Upper lobe of left lung (tissue), 6 donors: ENCODE results near the gene CBFA2T3. TPM values are rescaled to one million over a fixed set of nuclear protein-coding genes. Genes with fewer than 3 reads are reported as not detected.
A peak's percentile ranks its signal among the peaks of the same experiment; 100 is the strongest.

Source experiments
- ATAC-seq, 2 donors: fragments of 200-7000 bp; cut with Tn5 transposase; one replicate each; pipeline ENCODE4 v1.9.1; 2022; ENCODE audit warnings: mild to moderate bottlenecking in 2 of 2, moderate library complexity in 2 of 2; ENCODE audit not compliant: low FRiP score in 2 of 2
- DNase-seq, 2 donors: peaks; one replicate each; pipeline ENCODE4 v3.0.0-alpha.2; 2019 to 2020
- H3K27ac ChIP-seq, 4 donors: fragments of 200-600 bp; sonication (generic); one replicate each; pipeline ENCODE4 v1.5.1; 2016 to 2019
- H3K27me3 ChIP-seq, 4 donors: fragments of 200-600 bp; sonication (generic); one replicate each; pipeline ENCODE4 v1.5.1; 2017 to 2019
- H3K36me3 ChIP-seq, 4 donors: fragments of 200-600 bp; sonication (generic); one replicate each; pipeline ENCODE4 v1.5.1; 2016 to 2019
- H3K4me1 ChIP-seq, 4 donors: fragments of 200-600 bp; sonication (generic); one replicate each; pipeline ENCODE4 v1.5.1; 2018 to 2019
- H3K4me3 ChIP-seq, 4 donors: fragments of 200-600 bp; sonication (generic); one replicate each; pipeline ENCODE4 v1.5.1; 2017 to 2019; ENCODE audit warnings: mild to moderate bottlenecking in 2 of 4, moderate library complexity in 1 of 4
- H3K9me3 ChIP-seq, 4 donors: fragments of 200-600 bp; sonication (generic); one replicate each; pipeline ENCODE4 v1.5.1; 2018 to 2019
- EP300 ChIP-seq, 4 donors: sonication (generic); formaldehyde crosslinking; IDR thresholded peaks; one replicate each; pipeline ENCODE4 v1.5.1; 2017; ENCODE audit warnings: antibody characterized with exemption in 4 of 4, control low read depth in 2 of 4
- POLR2A ChIP-seq, 4 donors: fragments of 450-650 bp; IDR thresholded peaks; one replicate each; pipeline ENCODE4 v1.5.1; 2016 to 2017; ENCODE audit warnings: antibody characterized with exemption in 4 of 4, mild to moderate bottlenecking in 2 of 4
- POLR2AphosphoS5 ChIP-seq, 2 donors: sonication (generic); formaldehyde crosslinking; IDR thresholded peaks; one replicate each; pipeline ENCODE4 v1.5.1; 2017; ENCODE audit warnings: antibody characterized with exemption in 2 of 2
- WGBS, 2 donors: methylation state at CpG; one replicate each; pipeline ENCODE4 v1.1.5; 2017 to 2018; 5-methylcytosine and 5-hydroxymethylcytosine counted together
- total RNA-seq, 6 donors: library from RNA; depleted of rRNA in 4 of 6; stranded (reverse); fragments of >200 nt in 4 of 6; gene quantifications; one replicate each; pipeline versions ENCODE4 v1.1.0 to v1.2.1, GENCODE V29; 2016 to 2021
- TF ChIP-seq, protein P1 (sequence below), 6 experiments: fragments of 450-650 bp in 4 of 6; fragments of 200-600 bp in 2 of 6; sonication (generic) in 2 of 6; IDR thresholded peaks; one replicate each; pipeline ENCODE4 v1.5.1; 2016 to 2019; ENCODE audit warnings: antibody characterized with exemption in 6 of 6
- donor health status: DM: no; HTN: no; CAD: no; lungs with moderate emphysema.
- donor health status: DM: no; HTN: yes; CAD: no; lungs with severe emphysema.

Gene CBFA2T3
- total RNA-seq, 6 donors from 2014 or later: 2.7 to 33.5 (median 15.2) TPM

DNA sequence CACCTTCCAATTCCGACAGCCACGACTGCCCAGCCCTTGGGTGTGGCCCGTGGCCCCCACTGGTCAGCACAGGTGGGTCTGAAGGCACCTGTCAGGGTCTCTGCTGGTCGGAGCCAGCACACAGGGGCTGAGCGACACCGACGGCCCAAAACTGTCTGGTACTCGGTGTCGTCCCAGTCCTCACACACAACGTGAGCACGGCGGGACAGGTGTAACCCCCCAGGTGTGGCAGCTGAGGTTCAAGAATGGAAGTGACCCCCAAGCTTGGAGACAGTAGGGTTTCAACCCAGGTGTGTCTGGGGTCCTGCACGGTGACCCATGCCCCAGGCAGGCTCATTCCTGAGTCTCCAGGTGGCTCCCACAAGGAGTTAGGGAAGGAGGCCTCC is 121.3 kb downstream of the CBFA2T3 start:
- H3K27ac ChIP-seq: peak overlapping the region; percentile 65 to 91 (median 82)

DNA sequence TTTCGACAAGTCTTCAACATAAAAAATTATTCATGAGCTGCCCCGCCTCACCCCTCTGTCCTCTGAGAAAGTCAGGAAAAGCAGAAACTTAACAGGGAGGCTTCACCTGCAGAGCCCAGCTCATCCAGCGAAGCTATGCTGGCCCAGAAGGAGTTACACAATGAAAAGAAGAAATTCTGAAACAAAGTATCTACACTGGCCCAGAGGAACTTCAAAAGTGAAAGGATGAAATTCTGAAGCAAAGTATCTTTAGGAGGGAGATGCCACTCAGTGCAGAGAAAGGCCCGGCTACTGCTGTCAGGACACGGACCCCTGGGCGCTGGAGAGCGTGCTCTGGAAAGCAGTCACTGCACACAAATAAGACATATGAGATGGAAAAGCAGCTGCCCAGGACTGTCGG is 121.8 kb downstream of the CBFA2T3 start:
- Histone ChIP-seq H3K27ac (peak overlapping the region in 3 of 4 donors; percentile 39 to 87 (median 49)), H3K4me1 (peaks cover 27 to 48% (median 39%) of the 10 kb centered on the region in 4 donors), H3K4me3 (no peak overlapping the region), H3K9me3 (no peaks in the 10 kb centered on the region), H3K27me3 (no peaks in the 10 kb centered on the region), H3K36me3 (peaks cover 0 to 22% (median 17%) of the 10 kb centered on the region in 4 donors)
- DNase-seq: peak in 1 of 2 donors; percentile 12
- WGBS, 2 donors: 80 to 85% methylated on average over 8 of the region's 8 CpGs
- TF ChIP-seq EP300 (IDR thresholded peaks at IDR 0.05): no peak
- no peak for TF ChIP-seq POLR2A (IDR thresholded peaks at IDR 0.05)
- TF ChIP-seq, protein P1, sequence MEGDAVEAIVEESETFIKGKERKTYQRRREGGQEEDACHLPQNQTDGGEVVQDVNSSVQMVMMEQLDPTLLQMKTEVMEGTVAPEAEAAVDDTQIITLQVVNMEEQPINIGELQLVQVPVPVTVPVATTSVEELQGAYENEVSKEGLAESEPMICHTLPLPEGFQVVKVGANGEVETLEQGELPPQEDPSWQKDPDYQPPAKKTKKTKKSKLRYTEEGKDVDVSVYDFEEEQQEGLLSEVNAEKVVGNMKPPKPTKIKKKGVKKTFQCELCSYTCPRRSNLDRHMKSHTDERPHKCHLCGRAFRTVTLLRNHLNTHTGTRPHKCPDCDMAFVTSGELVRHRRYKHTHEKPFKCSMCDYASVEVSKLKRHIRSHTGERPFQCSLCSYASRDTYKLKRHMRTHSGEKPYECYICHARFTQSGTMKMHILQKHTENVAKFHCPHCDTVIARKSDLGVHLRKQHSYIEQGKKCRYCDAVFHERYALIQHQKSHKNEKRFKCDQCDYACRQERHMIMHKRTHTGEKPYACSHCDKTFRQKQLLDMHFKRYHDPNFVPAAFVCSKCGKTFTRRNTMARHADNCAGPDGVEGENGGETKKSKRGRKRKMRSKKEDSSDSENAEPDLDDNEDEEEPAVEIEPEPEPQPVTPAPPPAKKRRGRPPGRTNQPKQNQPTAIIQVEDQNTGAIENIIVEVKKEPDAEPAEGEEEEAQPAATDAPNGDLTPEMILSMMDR (IDR thresholded peaks at IDR 0.05): no peak
- no peak for TF ChIP-seq POLR2AphosphoS5 (IDR thresholded peaks at IDR 0.05)
- ATAC-seq: no peak

More for the DNA sequence above, 121.3 kb downstream of the CBFA2T3 start:
- no peak for ATAC-seq
- TF ChIP-seq EP300 (IDR thresholded peaks at IDR 0.05): no peak
- H3K4me1 ChIP-seq: peaks cover 27 to 48% (median 39%) of the 10 kb centered on the region in 4 donors
- peak overlapping the region; percentile 70 to 100 (median 88) for H3K4me3 ChIP-seq
- H3K36me3 ChIP-seq: peaks cover 0 to 22% (median 16%) of the 10 kb centered on the region in 4 donors
- no peaks in the 10 kb centered on the region for H3K9me3 ChIP-seq
- H3K27me3 ChIP-seq: no peaks in the 10 kb centered on the region
- WGBS, 2 donors: 86 to 88% methylated on average over 5 to 12 of the region's 13 CpGs
- peak in 1 of 2 donors; percentile 66 for DNase-seq

DNA sequence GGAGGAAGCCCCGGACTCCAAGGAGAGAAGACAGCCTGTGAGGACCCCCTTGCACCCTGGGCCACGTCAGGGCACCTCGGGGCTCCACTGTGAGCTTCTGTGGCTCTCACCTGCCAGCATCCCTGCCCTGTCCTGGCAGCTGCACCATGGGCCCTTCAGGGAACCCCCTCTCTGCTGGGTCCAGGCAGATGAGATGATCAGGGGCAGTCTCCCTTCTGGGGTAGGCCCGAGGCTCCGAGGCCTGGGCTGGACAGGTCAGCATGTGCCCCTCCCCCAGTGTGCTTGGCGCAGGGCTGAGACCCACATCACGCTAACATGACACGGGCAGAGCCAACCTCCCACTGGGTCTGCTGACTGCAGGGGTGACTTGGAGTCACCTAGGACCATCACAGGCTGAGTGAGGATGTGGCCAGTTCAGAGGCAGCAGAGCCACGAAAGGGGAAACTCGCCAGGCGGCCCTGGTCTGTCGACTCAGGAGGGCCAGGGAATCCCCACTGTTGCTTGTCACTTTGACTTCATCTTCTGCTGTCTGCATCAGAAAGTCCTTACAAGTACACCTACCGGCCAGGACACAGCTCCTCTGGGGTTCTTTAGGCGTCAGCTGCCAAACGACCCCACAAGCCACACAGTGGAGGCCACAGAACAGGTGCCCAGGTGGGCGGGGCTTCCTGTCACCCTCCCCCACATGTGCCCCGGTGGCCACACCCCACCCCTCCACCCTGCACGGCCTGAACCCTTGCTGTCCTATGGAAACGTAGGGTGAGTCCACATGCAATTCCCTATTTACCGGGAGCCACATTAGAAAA is 122.5 kb downstream of the CBFA2T3 start:
- ATAC-seq (no peak), DNase-seq (peak; percentile 43 to 51)
- peak overlapping the region in 1 of 4 donors; percentile 5 for H3K4me3 ChIP-seq
- WGBS, 2 donors: 56 to 62% methylated on average over 10 to 15 of the region's 20 CpGs
- peak overlapping the region in 3 of 4 donors; percentile 19 to 87 (median 49) for H3K27ac ChIP-seq
- peaks cover 0 to 22% (median 15%) of the 10 kb centered on the region in 4 donors for H3K36me3 ChIP-seq
- no peaks in the 10 kb centered on the region for H3K9me3 ChIP-seq
- TF ChIP-seq POLR2AphosphoS5 (IDR thresholded peaks at IDR 0.05): no peak
- H3K27me3 ChIP-seq: no peaks in the 10 kb centered on the region
- H3K4me1 ChIP-seq: peaks cover 27 to 48% (median 39%) of the 10 kb centered on the region in 4 donors

DNA sequence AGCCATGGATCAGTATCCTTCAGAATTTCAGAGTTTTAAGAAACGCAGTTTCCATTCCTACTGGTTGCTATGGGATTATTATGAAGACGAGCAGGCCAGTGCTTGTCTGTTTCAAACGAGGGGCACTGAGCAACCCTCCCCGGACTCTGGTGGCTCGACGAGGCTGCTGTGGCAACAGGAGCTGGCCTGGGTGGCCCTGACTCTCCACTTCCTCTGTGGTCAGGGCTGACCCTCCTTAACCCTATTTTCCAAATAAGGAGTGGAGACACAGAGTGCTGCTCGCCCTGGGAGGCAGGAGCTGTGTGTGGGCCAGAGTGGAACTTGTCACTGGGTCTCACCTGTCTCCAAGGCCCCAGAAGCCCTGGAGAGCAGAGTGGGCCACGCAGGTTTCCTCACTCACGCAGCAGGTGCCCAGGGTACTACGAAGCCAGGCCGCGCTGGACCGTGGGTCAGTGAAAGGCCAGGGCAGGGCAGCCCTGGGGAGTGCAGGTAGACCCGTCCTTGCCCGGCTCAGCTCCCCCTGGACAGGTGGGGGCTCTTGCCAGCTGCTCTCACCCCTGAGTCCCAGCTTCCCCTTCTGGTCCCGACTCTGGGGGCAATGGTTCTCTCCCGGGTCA is 123.6 kb downstream of the CBFA2T3 start:
- no peak for TF ChIP-seq POLR2A (IDR thresholded peaks at IDR 0.05)
- TF ChIP-seq POLR2AphosphoS5 (IDR thresholded peaks at IDR 0.05): no peak
- TF ChIP-seq EP300 (IDR thresholded peaks at IDR 0.05): no peak
- TF ChIP-seq, protein P1 (IDR thresholded peaks at IDR 0.05): no peak
- peak; percentile 57 to 63 for DNase-seq
- peaks cover 26 to 44% (median 39%) of the 10 kb centered on the region in 4 donors for H3K4me1 ChIP-seq
- peak overlapping the region in 2 of 4 donors; percentile 34 to 35 for H3K27ac ChIP-seq
- H3K4me3 ChIP-seq: no peak overlapping the region
- 71 to 76% methylated on average over 9 to 17 of the region's 17 CpGs for WGBS, 2 donors
- no peak for ATAC-seq
- peaks cover 0 to 14% (median 12%) of the 10 kb centered on the region in 4 donors for H3K36me3 ChIP-seq
- H3K9me3 ChIP-seq: no peaks in the 10 kb centered on the region
- no peaks in the 10 kb centered on the region for H3K27me3 ChIP-seq

DNA sequence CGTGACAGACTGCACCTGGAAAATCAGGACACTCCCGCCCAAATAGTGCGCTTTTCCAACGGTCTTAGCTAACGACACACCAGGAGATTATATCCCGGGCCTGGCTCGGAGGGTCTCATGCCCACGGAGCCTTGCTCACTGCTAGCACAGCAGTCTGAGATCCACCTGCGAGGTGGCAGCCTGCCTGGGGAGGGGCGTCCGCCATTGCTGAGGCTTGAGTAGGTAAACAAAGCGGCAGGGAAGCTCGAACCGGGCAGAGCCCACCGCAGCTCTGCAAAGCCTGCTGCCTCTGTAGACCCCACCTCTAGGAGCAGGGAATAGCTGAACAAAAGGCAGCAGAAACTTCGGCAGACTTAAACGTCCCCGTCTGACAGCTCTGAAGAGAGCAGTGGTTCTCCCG is 125.4 kb downstream of the CBFA2T3 start:
- H3K4me1 ChIP-seq: peaks cover 19 to 34% (median 31%) of the 10 kb centered on the region in 4 donors
- ATAC-seq (no peak), DNase-seq (peak in 1 of 2 donors; percentile 56)
- no peaks in the 10 kb centered on the region for H3K27me3 ChIP-seq
- 90 to 97% methylated on average over 15 to 17 of the region's 19 CpGs for WGBS, 2 donors
- H3K27ac ChIP-seq: no peak overlapping the region
- no peak for TF ChIP-seq EP300 (IDR thresholded peaks at IDR 0.05)
- peaks cover 0 to 24% (median 15%) of the 10 kb centered on the region in 4 donors for H3K36me3 ChIP-seq
- H3K9me3 ChIP-seq: no peaks in the 10 kb centered on the region
- no peak overlapping the region for H3K4me3 ChIP-seq

DNA sequence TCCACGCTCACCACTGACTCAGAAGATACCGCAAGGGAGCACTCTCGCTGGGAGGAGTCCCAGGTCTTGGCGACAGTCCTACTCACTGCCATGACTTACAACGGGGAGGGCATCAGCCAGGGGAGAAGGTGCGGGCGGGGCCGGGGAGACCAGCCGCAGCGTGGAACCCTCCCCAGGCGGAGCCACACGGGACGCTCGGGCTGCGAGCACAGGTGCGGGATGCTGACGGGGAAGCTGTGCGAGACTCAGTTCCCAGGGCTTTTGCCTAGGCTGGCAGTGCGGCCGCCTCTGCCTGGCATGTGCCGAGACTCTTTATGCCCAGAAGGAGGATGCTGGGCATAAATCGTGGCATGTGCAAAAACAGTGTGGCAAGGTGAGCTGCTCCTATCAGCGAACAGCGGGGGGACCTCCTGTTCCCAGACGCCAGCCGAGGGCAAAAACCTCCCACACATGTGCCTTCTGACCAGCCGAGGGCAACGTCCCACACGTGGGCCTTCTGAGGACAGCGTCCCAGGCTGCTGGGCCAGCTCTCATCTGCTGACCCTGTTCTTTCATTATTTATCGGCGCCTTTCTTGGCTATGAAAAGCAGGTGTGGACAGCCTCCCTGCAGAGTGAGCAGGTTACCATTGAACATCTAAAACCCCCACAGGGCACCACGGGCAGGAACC is 126.3 kb downstream of the CBFA2T3 start:
- WGBS, 2 donors: 92 to 95% methylated on average over 30 to 33 of the region's 33 CpGs
- Histone ChIP-seq H3K27me3 (no peaks in the 10 kb centered on the region), H3K4me3 (no peak overlapping the region), H3K36me3 (peaks cover 0 to 24% (median 15%) of the 10 kb centered on the region in 4 donors), H3K4me1 (peaks cover 12 to 25% (median 24%) of the 10 kb centered on the region in 4 donors), H3K9me3 (no peaks in the 10 kb centered on the region), H3K27ac (no peak overlapping the region)
- TF ChIP-seq EP300 (IDR thresholded peaks at IDR 0.05) (no peak), POLR2AphosphoS5 (IDR thresholded peaks at IDR 0.05) (no peak)
- DNase-seq (peak in 1 of 2 donors; percentile 68), ATAC-seq (no peak)
